CD4-positive, alpha-beta T cell treated with Interleukin-12 subunit alpha and Interleukin-12 subunit beta, for 1 hour (primary cell): ENCODE measurements around the gene PERP.
"Not testable (repeated sequence)": the region's sequence is repeated elsewhere in the genome, so short reads cannot be mapped to it uniquely, and the experiment has no call there.

Source experiments
- DNase-seq: peaks from one replicate; pipeline ENCODE4 v3.0.0-alpha.2; 2020

PERP gene

GRCh38 chr6:138104618-138105213 lies 2.5 kb downstream of the PERP start:
- no peak for DNase-seq

GRCh38 chr6:138103871-138104270 lies 3.3 kb downstream of the PERP start:
- no peak for DNase-seq

GRCh38 chr6:138101946-138102731 lies 5.1 kb downstream of the PERP start:
- no peak for DNase-seq

GRCh38 chr6:138099832-138100231 lies 7.4 kb downstream of the PERP start:
- no peak for DNase-seq

DNA sequence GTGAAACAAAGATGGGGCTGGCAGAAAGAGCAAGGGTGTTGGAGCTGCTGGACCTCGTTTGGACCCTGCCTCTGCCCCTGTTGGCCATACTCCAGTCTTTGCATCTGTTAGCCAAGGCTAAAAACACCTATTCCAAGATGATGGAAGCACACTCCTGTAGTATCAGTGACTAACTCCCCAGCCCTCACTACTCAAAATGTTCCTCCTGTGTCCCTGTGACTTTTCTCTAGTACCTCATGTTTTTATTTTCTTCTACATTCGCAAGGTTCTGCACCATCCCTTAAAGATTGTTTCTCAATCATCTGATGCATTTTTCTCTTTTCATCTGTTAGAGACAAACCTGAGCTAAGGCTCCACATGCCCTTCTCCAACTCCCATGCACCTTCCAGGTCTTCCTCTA lies 8.9 kb downstream of the PERP start:
- DNase-seq = no peak

DNA sequence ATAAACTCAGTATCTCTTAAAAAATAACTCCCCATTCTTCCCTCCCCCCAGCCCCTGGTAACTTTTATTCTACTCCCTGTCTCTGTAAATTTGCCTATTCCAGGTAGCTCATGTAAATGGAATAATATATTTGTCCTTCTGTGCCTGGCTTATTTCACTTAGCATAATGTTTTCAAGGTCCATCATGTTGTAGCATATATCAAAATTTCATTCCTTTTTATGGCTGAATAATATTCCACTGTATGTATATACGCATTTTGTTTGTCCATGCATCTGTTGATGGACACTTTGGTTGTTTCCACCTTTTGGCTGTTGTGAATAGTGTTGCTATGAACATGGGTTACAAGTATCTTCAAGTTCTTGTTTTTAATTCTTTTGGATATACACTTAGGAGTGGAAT lies 13.0 kb downstream of the PERP start:
- DNase-seq = no peak

DNA sequence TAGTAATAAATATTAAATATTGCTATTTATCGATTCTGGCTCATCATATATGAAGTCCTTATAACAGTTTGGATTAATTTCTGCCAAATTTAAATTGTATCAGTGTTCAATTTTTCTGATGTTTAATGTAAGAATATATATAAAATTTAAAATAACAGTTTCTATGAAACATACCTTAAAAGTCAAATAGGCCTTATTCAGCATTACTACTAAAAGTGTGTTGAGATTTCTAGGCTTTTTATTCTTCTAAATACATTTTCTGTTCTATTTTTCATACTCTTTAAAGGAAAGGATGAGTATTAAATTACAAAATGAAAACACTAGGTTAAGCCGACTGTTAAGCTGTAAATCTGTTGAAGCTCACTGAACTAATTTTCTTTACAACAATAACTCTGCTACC lies 13.6 kb downstream of the PERP start:
- no peak for DNase-seq

- no peak for DNase-seq
Observed at GRCh38 chr6:138092686-138093085, 14.5 kb downstream of the PERP start.

DNA sequence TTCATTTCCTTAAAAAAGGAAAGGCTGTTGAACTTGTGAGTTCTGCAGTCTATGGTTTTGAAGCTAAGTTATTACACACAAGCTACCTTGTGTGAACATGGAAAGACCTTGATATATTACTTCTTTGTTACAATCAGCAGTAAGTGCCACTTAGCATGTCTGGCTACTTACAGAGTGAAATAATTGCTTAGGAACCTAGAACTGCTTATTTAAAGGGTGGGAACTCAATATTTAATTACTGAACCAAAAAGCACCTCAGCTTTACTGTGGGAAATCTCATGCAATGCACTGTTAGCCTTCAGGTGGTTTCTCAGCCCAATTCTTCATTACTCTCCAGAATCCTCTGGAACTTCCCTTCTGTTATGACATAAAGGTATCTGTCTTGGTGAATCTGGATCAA lies 17.9 kb downstream of the PERP start:
- no peak for DNase-seq

DNA sequence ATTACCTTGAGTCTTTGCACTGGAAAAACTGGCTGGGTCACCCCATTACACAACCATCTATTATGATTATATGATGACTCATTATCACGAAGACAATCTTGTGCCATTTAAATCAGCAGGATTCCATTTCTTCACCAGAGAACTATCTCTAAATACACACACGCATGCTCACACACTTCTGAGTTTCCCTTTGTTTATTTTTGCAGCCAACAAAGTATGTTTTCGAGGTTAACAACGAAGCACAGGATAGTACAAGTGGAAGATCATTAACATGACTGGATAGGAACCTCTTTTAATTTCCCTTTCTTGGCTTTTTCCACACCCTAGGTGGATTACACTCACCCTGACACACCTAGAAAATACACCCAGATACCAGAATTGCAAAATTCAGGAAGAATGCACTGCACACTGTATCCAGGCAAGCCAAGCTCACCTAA lies 18.9 kb downstream of the PERP start:
- DNase-seq = no peak

- DNase-seq = no peak
Observed at GRCh38 chr6:138087593-138088325, 19.5 kb downstream of the PERP start.

GRCh38 chr6:138086573-138087196 lies 20.5 kb downstream of the PERP start:
- no peak for DNase-seq

DNA sequence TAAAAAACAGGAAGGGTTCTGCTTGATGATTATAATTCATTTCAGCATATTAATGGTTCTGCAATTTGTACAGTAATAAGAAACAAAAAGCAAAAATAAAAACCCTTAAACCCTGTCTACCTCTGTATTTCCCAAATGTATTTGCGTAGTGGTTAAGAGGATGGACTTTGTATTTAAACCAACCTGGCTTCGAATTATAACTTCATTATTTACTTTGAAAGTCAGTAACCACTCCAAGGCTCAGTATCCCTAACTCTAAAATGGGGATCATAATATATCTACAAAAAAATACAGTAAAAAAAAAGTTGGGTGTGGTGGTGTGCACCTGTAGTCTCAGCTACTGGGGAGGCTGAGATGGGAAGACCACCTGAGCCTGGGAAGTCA lies 21.4 kb downstream of the PERP start:
- no peak for DNase-seq

GRCh38 chr6:138084904-138085838 lies 22.0 kb downstream of the PERP start:
- DNase-seq = no peak

GRCh38 chr6:138082232-138082631 lies 25.0 kb downstream of the PERP start:
- DNase-seq = no peak

DNA sequence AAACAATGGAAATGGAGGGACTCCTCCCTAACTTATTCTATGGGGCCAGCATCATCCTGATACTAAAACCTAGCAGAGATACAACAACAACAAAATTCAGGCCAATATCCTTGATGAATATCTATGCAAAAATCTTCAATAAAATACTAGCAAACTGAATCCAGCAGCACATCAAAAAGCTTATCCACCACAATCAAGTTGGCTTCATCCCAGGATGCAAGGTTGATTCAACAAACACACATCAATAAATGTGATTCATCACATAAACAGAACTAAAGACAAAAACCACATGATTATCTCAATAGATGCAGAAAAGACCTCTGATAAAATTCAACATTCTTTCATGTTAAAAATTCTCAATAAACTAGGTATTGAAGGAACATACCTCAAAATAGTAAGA lies 27.7 kb downstream of the PERP start:
- DNase-seq = not testable (repeated sequence)

DNA sequence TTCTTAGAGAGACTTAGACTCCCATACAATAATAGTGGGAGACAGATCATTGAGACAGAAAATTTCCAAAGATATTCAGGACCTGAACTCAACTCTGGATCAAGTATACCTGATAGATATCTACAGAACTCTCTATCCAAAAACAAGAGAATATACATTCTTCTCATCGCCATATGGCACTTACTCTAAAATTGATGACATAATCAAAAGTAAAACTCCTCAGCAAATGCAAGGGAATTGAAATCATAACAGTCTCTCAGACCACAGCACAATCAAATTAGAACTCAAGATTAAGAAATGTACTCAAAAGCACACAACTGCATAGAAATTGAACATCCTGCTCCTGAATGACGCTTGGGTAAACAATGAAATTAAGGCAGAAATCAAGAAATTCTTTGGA lies 28.7 kb downstream of the PERP start:
- no peak for DNase-seq

DNA sequence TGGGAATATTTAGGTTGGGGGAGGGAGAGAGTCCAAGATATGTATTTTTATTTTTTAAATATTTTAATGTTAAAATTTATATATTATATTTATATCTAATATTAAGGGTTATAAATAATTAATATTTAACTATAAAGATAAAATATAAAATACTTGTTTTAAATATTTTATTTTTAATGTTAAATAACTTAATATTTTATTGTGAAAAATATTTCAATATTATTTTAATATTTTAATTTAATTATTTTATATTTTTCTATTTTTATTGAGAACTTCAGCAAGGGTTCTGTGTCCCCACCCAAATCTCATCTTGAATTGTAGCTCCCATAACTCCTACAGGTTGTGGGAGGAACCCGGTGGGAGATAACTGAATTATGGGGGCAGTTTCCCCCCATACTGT lies 34.0 kb downstream of the PERP start:
- DNase-seq = no peak

DNA sequence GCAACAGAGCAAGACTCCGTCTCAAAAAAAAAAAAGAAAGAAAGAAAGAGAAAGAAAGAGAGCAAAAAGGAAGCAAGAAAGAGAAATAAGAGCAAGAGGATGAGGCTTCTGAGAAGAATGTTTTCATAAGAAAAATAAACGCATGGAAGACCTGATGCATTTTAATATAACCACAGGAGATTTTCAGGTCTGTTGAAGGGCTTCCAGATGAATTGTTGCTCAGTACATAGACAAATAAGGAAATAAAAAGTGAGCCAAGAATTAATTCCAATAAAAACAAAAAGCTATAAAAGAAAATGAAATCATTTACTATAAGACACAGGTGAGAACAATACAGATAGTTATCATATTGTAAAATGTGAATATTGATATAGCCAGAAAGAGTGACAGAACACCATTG lies 43.5 kb downstream of the PERP start:
- no peak for DNase-seq

DNA sequence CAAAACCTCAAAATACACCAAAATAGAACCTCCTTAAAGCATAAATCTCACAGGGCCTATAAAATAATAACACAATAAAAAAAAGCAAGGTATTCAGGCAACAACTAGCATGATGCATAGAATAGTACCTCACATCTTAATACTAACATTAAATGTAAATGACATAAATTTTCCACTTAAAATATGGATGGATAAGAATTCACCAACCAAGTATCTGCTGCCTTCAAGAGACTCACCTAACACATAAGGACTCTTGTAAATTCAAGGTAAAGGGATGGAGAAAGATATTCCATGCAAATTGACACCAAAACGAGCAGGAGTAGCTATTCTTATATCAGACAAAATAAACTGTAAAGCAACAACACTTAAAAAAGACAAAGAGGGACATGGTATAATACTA lies 52.2 kb downstream of the PERP start:
- no peak for DNase-seq

DNA sequence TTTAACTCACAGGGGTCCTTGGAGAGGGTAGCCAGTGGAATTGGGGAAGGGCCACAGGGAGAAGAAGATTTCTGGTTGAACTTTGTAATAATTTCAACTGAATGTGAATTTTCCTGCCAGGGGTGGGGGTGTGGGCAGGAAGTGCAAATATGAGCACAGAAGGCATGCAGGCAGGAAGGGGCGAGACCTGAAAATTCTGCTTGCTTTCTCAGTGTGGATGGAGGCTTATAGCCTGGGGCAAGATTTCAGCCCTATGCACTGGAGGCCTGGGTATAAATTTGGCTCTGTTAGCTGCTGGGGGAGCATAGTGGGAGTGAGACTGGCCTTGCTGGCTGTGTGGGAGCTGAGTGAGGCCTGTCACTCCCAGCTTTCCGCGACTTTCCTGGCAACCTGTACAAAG lies 54.4 kb downstream of the PERP start:
- no peak for DNase-seq

- DNase-seq = no peak
Observed at GRCh38 chr6:138044972-138045371, 62.2 kb downstream of the PERP start.

DNA sequence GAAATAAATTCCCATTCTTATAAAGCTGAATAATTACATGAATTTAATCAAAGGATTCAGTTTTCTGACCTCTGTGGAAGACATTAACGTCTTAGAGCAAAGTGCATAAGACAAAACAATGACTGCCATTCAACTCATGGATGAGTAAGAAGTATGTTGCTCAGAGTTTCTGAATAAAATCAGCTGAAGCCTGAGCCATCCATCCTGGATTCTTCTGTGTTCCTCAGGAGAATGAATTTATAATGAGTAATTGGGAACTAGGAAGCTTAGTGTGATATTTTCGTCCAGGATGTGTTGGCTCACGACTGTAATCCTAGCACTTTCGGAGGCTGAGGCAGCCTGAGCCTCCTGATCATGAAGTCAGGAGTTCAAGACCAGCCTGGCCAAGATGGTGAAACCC lies 62.8 kb downstream of the PERP start:
- no peak for DNase-seq
